Measurements from ENCODE around the gene IP6K3.

DNA sequence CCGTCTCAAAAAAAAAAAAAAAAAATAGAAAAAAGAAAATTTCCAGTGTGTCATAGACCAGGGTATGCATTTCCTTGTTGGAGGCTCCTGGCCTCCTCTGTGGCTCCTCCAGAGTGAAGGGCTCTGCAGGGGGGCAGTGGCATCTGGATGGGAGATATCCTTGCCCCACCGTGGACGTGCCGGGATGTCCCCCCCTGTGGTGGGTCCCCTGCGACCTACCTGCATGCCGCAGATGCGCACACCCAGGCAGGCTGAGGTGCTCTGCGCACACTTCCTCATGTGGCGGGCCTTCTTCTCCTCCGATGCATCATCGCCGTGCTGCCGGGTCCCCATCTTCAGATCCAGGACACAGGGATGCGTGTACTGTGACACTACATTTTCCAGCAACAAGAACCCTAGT, 21.5 kb downstream of the IP6K3 start:
- TF ChIP-seq, protein P1, sequence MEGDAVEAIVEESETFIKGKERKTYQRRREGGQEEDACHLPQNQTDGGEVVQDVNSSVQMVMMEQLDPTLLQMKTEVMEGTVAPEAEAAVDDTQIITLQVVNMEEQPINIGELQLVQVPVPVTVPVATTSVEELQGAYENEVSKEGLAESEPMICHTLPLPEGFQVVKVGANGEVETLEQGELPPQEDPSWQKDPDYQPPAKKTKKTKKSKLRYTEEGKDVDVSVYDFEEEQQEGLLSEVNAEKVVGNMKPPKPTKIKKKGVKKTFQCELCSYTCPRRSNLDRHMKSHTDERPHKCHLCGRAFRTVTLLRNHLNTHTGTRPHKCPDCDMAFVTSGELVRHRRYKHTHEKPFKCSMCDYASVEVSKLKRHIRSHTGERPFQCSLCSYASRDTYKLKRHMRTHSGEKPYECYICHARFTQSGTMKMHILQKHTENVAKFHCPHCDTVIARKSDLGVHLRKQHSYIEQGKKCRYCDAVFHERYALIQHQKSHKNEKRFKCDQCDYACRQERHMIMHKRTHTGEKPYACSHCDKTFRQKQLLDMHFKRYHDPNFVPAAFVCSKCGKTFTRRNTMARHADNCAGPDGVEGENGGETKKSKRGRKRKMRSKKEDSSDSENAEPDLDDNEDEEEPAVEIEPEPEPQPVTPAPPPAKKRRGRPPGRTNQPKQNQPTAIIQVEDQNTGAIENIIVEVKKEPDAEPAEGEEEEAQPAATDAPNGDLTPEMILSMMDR (conservative IDR thresholded peaks at IDR 0.05), result no peak
- TF ChIP-seq ZFX (IDR thresholded peaks at IDR 0.05), result no peak

Measured in C4-2B (cell line).